ENCODE data around the gene SMCR8.
"Not testable (repeated sequence)": the region's sequence is repeated elsewhere in the genome, so short reads cannot be mapped to it uniquely, and the experiment has no call there.

Gene SMCR8

DNA sequence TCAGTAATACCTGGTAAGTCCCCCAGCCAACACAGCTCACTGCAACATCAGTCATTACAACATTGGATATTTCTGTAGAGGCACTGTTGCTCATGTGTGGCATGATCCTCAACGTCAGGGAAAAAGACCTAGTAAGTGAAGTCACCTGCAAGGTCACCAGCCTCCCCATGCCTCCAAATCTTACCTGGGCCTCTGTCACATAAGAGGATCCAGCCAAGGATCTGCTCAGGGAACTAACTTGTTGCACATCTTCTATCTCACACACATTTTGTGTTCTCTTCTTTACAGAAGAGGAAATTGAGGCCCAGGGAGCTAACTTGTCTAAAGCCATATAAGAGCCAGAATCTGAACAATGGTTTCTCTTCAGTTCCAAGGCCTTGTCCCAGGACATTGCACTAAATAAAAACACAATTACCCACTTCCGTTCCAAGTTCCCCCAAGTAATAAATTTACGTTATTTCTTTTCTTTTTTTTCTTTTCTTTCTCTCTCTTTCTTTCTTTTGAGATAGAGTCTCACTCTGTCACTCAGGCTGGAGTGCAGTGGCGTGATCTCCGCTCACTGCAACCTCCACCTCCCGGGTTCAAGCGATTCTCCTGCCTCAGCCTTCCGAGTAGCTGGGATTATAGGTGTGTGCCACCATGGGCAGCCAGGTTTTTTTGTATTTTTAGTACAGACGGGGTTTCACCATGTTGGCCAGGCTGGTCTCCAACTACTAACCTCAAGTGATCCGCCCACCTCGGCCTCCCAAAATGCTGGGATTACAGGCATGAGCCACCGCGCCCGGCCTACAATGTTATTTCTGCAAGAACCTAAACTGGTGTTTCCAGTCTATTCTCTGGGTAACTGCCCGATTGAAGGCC, 47.0 kb downstream of the SMCR8 start:
- no peak for DNase-seq (ENCODE audit: low read depth in 2 of 2)

DNA sequence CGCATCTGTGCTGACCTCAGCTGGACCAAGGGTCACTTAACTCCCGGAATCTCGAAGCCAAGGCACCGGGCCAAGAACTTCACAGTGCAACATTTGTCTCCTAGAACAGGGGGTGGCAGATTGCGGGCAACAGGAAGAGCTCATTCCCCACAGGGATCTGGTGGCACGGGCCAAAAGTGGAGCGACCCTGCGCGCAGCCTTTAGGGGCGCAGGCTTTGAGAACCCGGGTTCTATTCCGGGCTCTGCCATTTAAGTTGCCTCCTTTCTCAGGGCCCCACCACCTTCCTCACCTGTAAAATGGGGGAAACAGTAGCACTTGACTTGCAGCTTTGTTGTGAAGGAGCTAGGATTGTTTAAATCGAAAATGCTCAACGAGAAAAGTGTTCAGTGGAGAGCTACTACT, 47.6 kb downstream of the SMCR8 start:
- no peak for DNase-seq (ENCODE audit: low read depth in 2 of 2)

DNA sequence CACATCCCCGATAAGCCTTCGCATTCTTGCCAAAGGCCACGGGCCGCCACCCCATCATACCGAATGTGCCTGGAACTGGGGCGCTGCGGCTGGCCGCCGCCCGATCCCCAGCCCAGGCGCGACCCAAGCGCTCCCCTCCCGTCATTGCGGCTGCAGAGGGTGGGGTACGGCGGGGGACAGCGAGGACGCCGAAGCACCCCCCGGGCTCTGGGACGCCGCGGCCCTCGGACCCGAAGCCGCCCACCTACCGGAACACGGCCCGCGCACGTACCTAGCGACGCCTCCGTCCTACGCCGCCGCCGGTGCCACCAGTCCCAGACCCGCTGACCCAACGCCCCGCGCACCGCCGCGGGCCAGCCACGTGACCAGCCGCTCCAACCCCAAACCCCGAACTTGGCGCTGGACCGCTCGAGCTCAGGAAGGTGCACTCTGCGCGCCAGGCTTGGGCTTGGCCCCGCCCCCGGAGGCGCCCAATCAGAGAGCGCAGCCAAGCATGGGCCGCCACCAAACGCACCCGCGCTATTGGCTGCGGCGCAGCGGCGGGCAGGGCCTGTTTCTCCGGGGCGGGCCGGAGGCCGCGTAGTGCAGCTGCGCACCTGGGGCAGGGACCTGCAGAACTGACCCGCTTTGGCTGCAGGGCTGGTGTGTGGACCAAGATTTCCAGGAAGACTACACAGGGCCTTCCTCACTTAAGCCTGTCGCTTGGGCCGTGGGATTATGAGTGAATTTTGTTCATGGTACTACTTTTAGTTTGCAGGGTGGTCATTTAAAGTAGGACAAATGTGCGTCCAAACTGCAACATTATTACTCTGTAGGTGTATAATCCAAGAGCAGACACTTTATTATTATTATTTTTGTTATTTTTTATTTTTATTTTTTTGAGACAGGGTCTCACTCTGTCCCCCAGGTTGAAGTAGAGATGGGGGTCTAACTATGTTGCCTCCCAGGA, 48.3 kb downstream of the SMCR8 start, which contains the start of gene SHMT1:
Gene SHMT1 (minus strand): TSS at position 450 of the 949 bp plus-strand sequence. CDS start 7,569 bp downstream, outside the sequence.
- DNase-seq (ENCODE audit: low read depth in 2 of 2) = peak; percentile 73 to 78

DNA sequence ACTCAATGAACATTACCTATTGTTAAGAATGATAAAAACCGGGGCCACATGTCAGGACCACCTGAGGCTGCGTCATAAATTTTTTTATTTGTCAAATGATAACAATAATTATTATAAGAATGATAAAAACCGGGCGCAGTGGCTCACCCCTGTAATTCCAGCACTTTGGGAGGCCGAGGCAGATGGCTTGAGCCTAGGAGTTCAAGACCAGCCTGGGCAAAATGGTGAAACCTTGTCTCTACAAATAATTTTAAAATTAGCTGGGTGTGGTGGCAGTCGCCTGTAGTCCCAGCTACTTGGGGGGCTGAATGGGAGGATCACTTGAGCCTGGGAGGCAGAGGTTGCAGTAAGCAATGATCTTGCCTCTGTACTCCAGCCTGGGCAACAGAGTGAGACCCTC, 49.1 kb downstream of the SMCR8 start:
- DNase-seq (ENCODE audit: low read depth in 2 of 2) = no peak

DNA sequence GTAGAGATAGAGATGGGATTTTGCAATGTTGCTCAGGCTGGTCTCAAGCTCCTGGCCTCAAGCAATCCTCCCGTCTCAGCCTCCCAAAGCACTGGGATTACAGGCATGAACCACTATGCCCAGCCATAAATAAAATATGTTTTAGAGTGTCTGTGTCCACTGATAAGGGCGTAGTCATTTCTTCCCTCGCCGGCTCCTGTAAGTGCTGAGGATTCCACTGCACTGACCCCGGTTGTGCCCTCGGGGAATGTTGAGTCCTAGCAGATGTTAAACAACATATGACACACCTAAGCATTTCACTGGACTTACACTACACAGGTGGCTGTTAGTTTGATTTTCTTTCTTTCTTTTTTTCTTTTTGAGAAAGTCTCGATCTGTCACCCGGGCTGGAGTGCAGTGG, 53.9 kb downstream of the SMCR8 start:
- DNase-seq (ENCODE audit: low read depth in 2 of 2) = no peak

DNA sequence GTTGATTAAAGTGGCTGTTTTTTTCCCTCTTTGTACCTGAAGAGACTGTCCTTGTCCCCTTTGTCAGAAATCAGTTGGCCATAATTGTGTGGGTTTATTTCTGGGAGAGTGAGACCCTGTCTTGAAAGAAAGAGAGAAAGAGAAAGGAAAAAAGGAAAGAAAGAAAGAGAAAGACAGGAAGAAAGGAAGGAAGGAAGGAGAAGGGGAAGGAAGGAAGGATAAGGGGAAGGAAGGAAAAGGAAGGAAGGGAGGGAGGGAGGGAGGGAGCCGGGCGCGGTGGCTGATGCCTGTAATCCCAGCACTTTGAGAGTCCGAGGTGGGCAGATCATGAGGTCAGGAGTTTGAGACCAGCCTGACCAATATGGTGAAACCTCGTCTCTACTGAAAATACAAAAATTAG, 55.7 kb downstream of the SMCR8 start:
- no peak for DNase-seq (ENCODE audit: low read depth in 2 of 2)

DNA sequence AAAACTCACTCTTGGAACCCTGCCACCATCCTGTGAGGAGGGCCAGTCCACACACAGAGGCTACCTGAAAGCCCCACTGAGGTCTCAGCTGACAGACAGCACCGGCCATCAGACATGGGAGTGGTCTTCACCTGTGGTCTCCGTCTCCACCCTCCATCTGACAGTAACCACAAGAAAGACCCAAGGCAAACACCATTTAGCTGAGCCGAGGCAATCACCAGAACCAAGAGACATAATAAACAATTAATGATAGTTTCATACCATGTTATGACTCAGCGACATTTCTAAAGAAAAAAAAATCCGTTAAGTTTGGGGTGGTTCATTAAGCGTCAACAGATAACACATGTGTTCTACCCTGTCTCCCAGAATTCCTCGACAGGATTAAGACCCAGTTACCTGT, 56.4 kb downstream of the SMCR8 start:
- DNase-seq (ENCODE audit: low read depth in 2 of 2) = no peak

DNA sequence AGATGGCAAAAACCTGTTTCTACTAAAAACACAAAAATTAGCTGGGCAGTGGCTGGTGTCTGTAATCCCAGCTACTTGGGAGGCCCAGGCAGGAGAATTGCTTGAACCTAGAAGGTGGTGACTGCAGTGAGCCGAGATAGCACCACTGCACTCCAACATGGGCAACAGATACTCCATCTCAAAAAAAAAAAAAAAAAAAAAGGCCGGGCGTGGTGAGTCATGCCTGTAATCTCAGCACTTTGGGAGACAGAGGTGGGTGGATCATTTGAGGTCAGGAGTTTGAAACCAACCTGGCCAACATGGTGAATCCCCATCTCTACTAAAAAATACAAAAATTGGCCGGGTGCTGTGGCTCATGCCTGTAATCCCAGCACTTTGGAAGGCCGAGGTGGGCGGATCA, 58.1 kb downstream of the SMCR8 start:
- DNase-seq (ENCODE audit: low read depth in 2 of 2) = not testable (repeated sequence)

DNA sequence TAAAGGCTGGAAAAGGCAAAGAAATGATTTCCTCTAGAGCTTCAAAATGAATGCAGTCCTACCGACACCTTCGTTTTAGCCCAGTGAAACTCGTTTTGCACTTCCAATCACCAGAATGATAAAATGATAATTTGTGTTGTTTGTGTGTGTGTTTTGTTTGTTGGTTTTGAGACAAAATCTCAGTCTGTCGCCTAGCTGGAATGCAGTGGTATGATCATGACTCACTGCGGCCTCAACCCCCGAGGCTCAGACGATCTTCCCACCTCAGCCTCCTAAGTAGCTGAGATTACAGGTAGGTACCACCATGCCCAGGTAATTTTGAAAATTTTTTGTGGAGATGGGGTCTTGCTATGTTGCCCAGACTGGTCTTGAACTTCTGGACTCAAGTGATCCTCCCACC, 59.1 kb downstream of the SMCR8 start:
- DNase-seq (ENCODE audit: low read depth in 2 of 2) = no peak

All from activated CD8-positive, alpha-beta memory T cell treated with anti-CD3 and anti-CD28 coated beads for 4 hours (primary cell).